Activated CD4-positive, alpha-beta memory T cell treated with anti-CD3 and anti-CD28 coated beads, Interleukin-2, amount 10 ng/mL, durations not matched to agents 7 days and 5 days (primary cell): ENCODE measurements around the gene MRC1. TPM values are rescaled to one million over a fixed set of nuclear protein-coding genes. Genes with fewer than 3 reads are reported as not detected.
"Not testable (repeated sequence)": the region's sequence is repeated elsewhere in the genome, so short reads cannot be mapped to it uniquely, and the experiment has no call there.

Experiments
- CTCF ChIA-PET: fragments of 350-600 bp; sonication (Branson Sonifier 250); formaldehyde crosslinking; loops from one replicate; lab custom pipeline; 2021; ENCODE audit warnings: antibody characterized with exemption, inconsistent platforms; lab: Charles Lee
- POLR2A ChIA-PET: fragments of 350-600 bp; sonication (Branson Sonifier 250); formaldehyde crosslinking; loops from one replicate; lab custom pipeline; 2021; ENCODE audit warnings: antibody characterized with exemption; lab: Charles Lee
- DNase-seq: peaks from one replicate; pipeline ENCODE4 v3.0.0-alpha.2; 2020
- H3K27ac Mint-ChIP-seq: one replicate; pipeline ENCODE4 v1.8.0; 2021; ENCODE audit warnings: mild to moderate bottlenecking, mixed read lengths
- H3K27me3 Mint-ChIP-seq: one replicate; pipeline ENCODE4 v1.8.0; 2021; ENCODE audit warnings: mixed read lengths
- H3K36me3 Mint-ChIP-seq: one replicate; pipeline ENCODE4 v1.8.0; 2021; ENCODE audit warnings: low read depth, mixed read lengths
- H3K4me1 Mint-ChIP-seq: one replicate; pipeline ENCODE4 v1.8.0; 2021; ENCODE audit warnings: mixed read lengths
- H3K4me3 Mint-ChIP-seq: one replicate; pipeline ENCODE4 v1.8.0; 2021; ENCODE audit warnings: mild to moderate bottlenecking, mixed read lengths
- H3K9me3 Mint-ChIP-seq: one replicate; pipeline ENCODE4 v1.8.0; 2021; ENCODE audit warnings: mixed read lengths
- total RNA-seq, 2 experiments: library from RNA; stranded (reverse); gene quantifications; one replicate each; pipeline ENCODE4 v1.2.3, GENCODE V29; 2021

The MRC1 gene
- total RNA-seq, 2 experiments from 2014 or later, result not detected

DNA sequence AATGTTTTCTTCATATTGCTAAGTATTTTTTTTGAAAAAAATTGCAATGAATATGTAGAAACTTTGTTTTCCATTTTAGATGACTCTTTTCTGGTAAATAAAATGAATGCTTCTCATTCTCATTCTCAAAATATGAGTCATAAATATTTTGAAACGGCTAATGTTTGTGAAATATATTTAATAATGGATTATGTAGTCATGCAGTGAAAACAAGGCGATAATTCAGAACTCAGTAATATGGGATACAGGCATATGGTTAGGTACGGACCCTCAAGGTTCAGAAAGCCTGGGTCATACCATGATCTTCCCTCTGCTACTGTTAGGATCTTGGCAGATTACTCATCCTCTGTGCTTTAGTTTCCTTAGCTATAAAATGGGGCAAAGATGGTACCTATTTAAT lies 96.3 kb downstream of the MRC1 start:
- Mint-ChIP-seq H3K9me3 (no peaks in the 10 kb centered on the region), H3K4me1 (no peaks in the 10 kb centered on the region), H3K4me3 (no peak overlapping the region), H3K27ac (no peak overlapping the region), H3K27me3 (peaks cover 3% of the 10 kb centered on the region), H3K36me3 (no peaks in the 10 kb centered on the region)
- POLR2A ChIA-PET, result no interaction called here
- no peak for DNase-seq
- CTCF ChIA-PET, result no interaction called here

DNA sequence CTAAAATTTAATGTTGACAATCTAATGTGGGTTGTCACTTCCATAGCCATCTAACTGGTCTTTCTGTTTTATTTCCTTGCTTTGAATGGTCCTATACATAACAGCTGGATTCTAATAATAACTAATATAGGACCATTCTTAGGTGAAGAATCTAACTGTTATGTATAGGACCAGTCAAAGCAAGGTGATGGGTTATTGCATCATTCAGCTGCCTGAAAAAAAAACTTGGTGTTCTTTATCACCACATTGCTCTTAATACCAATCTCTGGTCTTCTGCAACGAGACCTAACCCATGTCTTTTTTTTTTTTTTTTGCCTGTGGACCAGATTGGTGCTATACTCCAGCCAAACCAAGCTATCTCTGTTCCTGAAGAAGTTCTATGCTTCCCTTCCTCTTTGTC lies 96.9 kb downstream of the MRC1 start:
- no peak overlapping the region for H3K27ac Mint-ChIP-seq
- H3K36me3 Mint-ChIP-seq, result no peaks in the 10 kb centered on the region
- H3K27me3 Mint-ChIP-seq, result peaks cover 4% of the 10 kb centered on the region
- H3K4me1 Mint-ChIP-seq, result no peaks in the 10 kb centered on the region
- H3K4me3 Mint-ChIP-seq, result no peak overlapping the region
- CTCF ChIA-PET, result no interaction called here
- POLR2A ChIA-PET, result no interaction called here
- no peaks in the 10 kb centered on the region for H3K9me3 Mint-ChIP-seq
- DNase-seq, result no peak

DNA sequence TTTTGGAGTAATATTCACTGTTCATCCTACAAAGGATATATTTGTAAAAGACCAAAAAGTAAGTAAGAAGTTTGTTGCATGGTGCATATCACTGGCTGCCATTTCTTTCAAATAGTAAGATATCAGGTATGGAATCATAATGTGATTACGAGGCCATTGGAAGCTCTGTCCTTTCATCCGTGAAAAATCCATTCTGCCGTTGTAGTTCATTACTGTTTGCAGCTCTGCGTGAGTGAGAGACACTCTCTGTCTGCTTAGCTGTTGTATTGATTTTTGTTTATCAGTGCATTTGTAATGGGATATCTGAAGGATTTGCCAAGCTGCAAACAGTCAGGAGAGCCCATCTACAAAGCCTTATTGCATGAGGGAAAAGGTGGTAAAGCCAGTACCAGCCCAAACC lies 98.5 kb downstream of the MRC1 start:
- DNase-seq, result no peak
- CTCF ChIA-PET, result no interaction called here
- no peak overlapping the region for H3K4me3 Mint-ChIP-seq
- no peak overlapping the region for H3K27ac Mint-ChIP-seq
- peaks cover 4% of the 10 kb centered on the region for H3K27me3 Mint-ChIP-seq
- H3K36me3 Mint-ChIP-seq, result no peaks in the 10 kb centered on the region
- no peaks in the 10 kb centered on the region for H3K4me1 Mint-ChIP-seq
- H3K9me3 Mint-ChIP-seq, result no peaks in the 10 kb centered on the region
- POLR2A ChIA-PET, result no interaction called here

DNA sequence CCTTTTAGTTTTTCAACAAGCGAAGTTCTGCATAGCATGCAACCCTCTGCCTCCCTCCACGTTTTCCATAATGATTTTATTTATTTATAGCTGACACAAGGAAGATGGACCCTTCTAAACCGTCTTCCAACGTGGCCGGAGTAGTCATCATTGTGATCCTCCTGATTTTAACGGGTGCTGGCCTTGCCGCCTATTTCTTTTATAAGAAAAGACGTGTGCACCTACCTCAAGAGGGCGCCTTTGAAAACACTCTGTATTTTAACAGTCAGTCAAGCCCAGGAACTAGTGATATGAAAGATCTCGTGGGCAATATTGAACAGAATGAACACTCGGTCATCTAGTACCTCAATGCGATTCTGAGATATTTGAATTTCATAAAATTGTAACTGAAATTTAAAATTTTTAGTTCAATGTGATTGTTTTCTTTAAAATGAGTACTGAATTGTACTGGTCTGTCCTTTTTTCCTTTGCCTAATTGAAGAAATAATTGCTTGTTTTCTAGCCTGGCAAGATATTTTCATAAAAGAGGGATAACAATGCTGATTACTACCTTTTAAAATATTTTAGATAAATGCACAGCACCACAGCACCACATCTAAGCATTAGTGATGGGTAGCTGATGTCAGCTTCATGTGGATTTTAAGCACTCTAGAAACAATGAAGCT lies 101.1 kb downstream of the MRC1 start:
- CTCF ChIA-PET, result no interaction called here
- no peak for DNase-seq
- H3K9me3 Mint-ChIP-seq, result no peaks in the 10 kb centered on the region
- no peak overlapping the region for H3K4me3 Mint-ChIP-seq
- H3K27ac Mint-ChIP-seq, result no peak overlapping the region
- peaks cover 2% of the 10 kb centered on the region for H3K27me3 Mint-ChIP-seq
- no peaks in the 10 kb centered on the region for H3K36me3 Mint-ChIP-seq
- H3K4me1 Mint-ChIP-seq, result no peaks in the 10 kb centered on the region
- POLR2A ChIA-PET, result no interaction called here

DNA sequence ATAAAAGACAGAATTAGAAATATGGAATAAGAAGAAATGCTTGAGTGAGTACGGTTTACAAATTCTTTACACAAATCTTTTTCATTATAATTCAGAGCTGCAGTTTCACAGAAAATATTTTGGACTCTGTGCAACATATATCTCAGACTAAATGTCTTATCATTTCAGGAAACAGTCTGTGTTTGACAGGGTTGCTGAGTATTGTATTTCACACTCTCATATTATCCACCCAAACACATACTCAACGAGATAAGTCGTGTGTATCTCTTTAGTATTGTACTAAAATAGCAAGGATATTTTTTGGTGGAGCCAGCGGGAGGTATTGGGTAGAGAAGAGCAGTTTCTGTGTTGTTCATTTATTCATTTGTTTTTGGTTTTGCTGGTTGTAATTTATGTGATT lies 103.6 kb downstream of the MRC1 start:
- ChIA-PET CTCF (no interaction called here), POLR2A (no interaction called here)
- Mint-ChIP-seq H3K9me3 (peaks cover 2% of the 10 kb centered on the region), H3K36me3 (no peaks in the 10 kb centered on the region), H3K27ac (no peak overlapping the region), H3K4me1 (no peaks in the 10 kb centered on the region), H3K27me3 (peaks cover 2% of the 10 kb centered on the region), H3K4me3 (no peak overlapping the region)
- DNase-seq, result no peak

DNA sequence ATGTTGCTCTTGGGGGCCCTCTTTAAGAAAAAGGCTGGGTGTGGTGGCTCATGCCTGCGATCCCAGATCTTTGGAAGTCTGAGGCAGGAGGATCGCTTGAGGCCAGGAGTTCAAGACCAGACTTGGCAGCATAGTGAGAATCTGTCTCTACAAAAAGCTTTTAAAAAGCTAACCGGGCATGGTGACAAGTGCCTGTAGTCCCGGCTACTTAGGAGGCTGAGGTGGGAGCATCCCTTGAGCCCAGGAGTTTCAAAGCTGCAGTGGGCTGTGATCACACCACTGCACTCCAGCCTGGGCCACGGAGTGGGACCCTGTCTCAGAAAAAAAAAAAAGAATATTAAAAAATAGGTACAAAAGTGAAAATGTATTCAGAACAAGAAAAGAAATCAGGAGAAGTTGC lies 104.5 kb downstream of the MRC1 start:
- ChIA-PET CTCF (no interaction called here), POLR2A (no interaction called here)
- Mint-ChIP-seq H3K36me3 (no peaks in the 10 kb centered on the region), H3K27me3 (peaks cover 2% of the 10 kb centered on the region), H3K4me1 (no peaks in the 10 kb centered on the region), H3K27ac (no peak overlapping the region), H3K4me3 (no peak overlapping the region), H3K9me3 (peaks cover 2% of the 10 kb centered on the region)
- no peak for DNase-seq

DNA sequence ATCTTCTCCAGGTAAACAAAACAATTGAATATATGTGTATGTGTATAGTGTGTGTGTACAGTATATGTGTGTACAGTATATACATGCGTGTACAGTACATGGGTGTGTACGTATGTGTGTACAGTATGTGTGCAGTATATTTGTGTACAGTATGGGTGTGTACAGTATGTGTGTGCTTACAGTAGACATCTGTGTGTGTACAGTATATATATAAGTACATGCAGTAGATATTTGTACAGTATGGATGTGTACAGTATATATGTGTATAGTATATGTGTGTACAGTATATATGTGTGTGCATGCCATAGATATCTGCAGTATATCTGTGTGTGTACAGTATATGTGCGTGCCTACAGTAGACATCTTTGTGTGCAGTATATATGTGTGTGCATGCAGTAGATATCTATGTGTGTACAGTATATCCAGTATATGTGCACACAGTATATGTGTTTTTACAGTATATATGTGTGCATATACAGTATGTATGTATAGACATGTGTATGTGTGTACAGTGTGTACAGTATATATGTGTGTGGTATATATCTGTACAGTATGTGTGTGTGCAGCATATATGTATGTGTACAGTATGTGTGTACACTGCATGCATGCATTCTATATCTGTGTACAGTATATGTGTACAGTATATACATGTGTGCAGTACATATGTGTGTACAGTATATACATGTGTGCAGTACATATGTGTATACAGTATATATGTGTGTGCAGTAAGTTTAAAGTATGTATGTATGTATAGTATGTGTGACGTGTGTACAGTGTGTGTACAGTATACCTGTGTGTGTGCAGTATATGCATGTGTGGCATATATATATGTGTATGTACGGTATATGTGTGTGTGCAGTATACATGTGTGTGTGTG lies 105.3 kb downstream of the MRC1 start:
- Mint-ChIP-seq H3K9me3 (peaks cover 2% of the 10 kb centered on the region), H3K27ac (no peak overlapping the region), H3K27me3 (peaks cover 2% of the 10 kb centered on the region), H3K36me3 (no peaks in the 10 kb centered on the region), H3K4me1 (no peaks in the 10 kb centered on the region), H3K4me3 (no peak overlapping the region)
- no peak for DNase-seq
- ChIA-PET CTCF (no interaction called here), POLR2A (no interaction called here)

DNA sequence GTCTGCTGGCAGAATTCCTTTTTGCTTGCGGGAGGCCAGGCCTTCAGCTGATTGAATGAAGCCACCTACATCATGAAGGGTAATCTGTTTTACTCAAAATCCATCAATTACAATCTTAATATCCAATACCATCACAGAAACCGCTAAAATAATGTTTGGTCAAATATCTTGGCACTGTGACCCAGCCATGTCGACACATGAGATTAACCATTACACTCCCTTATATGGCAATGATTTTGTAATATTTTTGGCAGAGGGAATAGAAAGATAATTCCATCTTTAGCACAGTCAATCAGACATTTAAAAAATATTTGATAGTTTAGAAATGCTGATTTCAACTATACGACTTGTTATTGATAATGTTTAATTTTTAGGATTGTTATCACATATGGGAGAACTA lies 106.0 kb downstream of the MRC1 start:
- POLR2A ChIA-PET, result no interaction called here
- H3K27ac Mint-ChIP-seq, result no peak overlapping the region
- peaks cover 2% of the 10 kb centered on the region for H3K27me3 Mint-ChIP-seq
- H3K9me3 Mint-ChIP-seq, result peaks cover 2% of the 10 kb centered on the region
- CTCF ChIA-PET, result no interaction called here
- no peak for DNase-seq
- no peaks in the 10 kb centered on the region for H3K36me3 Mint-ChIP-seq
- no peak overlapping the region for H3K4me3 Mint-ChIP-seq
- no peaks in the 10 kb centered on the region for H3K4me1 Mint-ChIP-seq

DNA sequence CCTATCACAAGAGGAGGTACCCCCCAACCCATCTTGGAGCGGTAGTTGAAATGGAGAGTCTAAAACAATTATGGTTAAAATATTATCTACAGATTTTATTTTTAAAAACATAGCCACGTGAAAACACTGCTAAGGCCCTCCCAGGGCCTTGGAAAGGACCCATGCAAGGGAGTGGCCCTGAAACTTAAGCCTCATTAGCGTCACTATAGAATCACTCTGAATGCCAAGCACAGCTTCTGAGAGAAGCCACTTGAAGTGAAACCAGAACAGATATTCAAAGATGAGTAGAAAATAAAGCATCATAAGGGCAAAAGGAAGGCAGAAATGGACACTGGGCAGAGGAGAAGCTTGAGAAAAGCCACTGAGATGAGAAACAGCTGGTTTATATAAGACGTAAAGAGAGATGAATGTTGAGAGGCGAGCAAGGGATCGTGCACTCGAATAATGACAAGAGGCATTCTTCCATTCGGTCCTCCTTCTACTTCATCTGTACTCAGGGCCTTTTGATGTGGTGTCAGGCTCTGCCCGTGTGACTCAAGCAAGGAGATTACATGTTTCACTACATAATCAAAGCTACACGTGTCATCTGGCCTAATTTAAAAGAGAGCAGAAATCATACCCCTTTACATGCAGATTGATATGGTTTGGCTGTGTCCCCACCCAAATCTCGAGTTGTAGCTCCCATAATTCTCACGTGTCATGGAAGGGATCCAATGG lies 109.2 kb downstream of the MRC1 start:
- Mint-ChIP-seq H3K9me3 (peaks cover 2% of the 10 kb centered on the region), H3K36me3 (no peaks in the 10 kb centered on the region), H3K27ac (no peak overlapping the region), H3K4me1 (no peaks in the 10 kb centered on the region), H3K4me3 (no peak overlapping the region), H3K27me3 (no peaks in the 10 kb centered on the region)
- no peak for DNase-seq
- POLR2A ChIA-PET, result no interaction called here
- CTCF ChIA-PET, result no interaction called here

DNA sequence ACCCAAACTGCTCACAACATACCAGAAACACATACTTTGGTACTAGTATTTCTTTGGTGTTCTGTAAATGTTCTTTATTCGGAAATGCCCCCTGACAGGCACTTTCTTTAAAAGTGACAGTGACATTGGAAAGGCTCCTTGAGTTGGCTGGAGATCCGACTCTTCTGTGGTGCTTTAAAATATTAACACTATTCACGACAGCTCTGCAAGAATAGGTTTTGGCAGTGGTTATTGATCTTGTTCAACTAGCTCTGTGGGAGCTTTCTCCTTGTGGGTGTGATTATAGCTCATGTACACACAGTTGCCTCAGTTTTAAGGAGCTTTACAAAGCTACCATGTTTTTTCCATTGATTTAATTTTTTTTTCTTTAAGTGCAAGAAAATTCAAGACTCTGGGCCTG lies 112.2 kb downstream of the MRC1 start:
- CTCF ChIA-PET, result no interaction called here
- no peaks in the 10 kb centered on the region for H3K36me3 Mint-ChIP-seq
- peaks cover 2% of the 10 kb centered on the region for H3K9me3 Mint-ChIP-seq

DNA sequence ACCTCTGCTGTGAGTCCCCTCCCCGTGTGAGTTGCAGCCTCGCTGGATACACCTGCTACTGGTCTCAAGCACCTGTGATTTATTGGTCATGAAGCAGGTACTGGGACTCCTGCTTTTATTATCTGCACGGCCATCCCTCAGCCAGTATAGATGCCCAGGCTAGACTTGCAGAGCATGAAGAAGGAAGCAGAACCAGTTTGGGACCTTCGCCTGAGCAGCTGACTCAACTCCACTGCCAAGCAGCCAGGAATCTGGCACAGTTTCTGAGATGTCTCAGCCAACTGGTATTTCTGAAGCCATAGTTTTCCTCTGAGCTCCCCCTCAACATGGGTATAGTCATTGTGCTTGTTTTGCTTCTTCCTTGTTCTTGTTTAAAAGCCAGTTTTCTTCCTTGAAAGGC lies 114.6 kb downstream of the MRC1 start:
- no peaks in the 10 kb centered on the region for H3K36me3 Mint-ChIP-seq
- H3K4me3 Mint-ChIP-seq, result no peak overlapping the region
- DNase-seq, result no peak
- H3K27me3 Mint-ChIP-seq, result no peaks in the 10 kb centered on the region
- no peaks in the 10 kb centered on the region for H3K9me3 Mint-ChIP-seq
- no peak overlapping the region for H3K27ac Mint-ChIP-seq
- CTCF ChIA-PET, result no interaction called here
- H3K4me1 Mint-ChIP-seq, result no peaks in the 10 kb centered on the region
- POLR2A ChIA-PET, result no interaction called here

More for the DNA sequence above, 112.2 kb downstream of the MRC1 start:
- no peak for DNase-seq
- H3K4me1 Mint-ChIP-seq, result no peaks in the 10 kb centered on the region
- H3K4me3 Mint-ChIP-seq, result no peak overlapping the region
- H3K27me3 Mint-ChIP-seq, result no peaks in the 10 kb centered on the region
- no peak overlapping the region for H3K27ac Mint-ChIP-seq
- POLR2A ChIA-PET, result no interaction called here

DNA sequence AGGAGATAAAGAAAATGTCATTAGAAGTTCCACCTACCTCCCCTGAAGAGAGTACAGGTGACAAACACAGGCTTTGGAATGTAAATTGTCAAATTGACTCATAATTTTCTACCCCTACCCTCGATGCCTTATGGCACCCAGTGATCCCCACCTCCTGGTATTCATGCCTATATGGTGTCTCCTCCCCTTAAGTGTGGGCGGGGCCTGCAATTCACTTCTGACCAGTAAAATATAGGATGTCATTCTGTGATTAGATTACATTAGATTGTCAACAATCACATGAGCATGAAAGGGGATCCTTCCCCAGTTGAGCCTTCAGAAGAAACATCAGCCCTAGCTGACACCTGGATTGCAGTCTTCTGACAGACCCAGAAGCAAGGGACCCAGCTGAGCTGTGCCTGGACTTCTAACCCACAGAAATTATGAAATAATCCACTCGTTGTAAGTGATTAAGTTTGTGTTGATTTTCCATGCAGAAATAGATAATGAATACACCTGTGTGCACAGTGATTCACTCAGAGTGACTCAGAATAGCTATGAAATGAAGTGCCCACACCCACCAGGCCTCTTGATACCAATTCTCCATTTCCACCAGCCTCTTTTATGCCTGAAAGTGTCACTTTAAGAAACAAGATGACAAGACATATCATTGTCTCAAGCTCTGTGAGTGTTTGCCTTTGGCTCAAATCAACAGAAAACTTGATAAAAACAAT lies 134.0 kb downstream of the MRC1 start:
- Mint-ChIP-seq H3K27me3 (peaks cover 1% of the 10 kb centered on the region), H3K4me3 (no peak overlapping the region), H3K9me3 (no peaks in the 10 kb centered on the region), H3K4me1 (no peaks in the 10 kb centered on the region), H3K27ac (no peak overlapping the region), H3K36me3 (no peaks in the 10 kb centered on the region)
- ChIA-PET POLR2A (no interaction called here), CTCF (no interaction called here)
- no peak for DNase-seq

DNA sequence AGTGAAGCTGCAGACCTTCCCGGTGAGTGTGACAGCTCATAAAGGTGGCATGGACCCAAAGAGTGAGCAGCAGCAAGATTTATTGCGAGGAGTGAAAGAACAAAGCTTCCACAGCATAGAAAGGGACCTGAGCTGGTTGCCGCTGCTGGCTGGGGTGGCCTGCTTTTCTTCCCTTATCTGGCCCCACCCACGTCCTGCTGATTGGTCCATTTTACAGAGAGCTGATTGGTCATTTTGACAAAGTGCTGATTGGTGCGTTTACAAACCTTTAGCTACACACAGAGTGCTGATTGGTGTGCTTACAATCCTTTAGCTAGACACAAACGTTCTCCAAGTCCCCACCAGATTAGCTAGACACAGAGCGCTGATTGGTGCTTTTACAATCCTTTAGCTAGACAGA lies 141.1 kb downstream of the MRC1 start:
- H3K36me3 Mint-ChIP-seq, H3K27me3 Mint-ChIP-seq, CTCF ChIA-PET, POLR2A ChIA-PET, H3K4me3 Mint-ChIP-seq, H3K9me3 Mint-ChIP-seq, H3K4me1 Mint-ChIP-seq, DNase-seq, H3K27ac Mint-ChIP-seq: not testable (repeated sequence)
